CD14-positive monocyte (primary cell): ENCODE data around the gene FMO5. TPM values are rescaled to one million over a fixed set of nuclear protein-coding genes. Genes with fewer than 3 reads are reported as not detected.

Source experiments
- DNase-seq, 3 donors: peaks; one replicate each; pipeline ENCODE4 v3.0.0-alpha.2; 2011 to 2022
- H2AFZ ChIP-seq: 2 replicates; pipeline ENCODE4 v1.6.0; 2012; ENCODE audit warnings: mild to moderate bottlenecking, low read depth, low read length, inconsistent platforms; ENCODE audit not compliant: insufficient read depth, poor library complexity, severe bottlenecking
- H3K27ac ChIP-seq, 2 donors: 1 replicate in 1 of 2; 2 replicates in 1 of 2; pipeline ENCODE4 v1.5.1; 2012 to 2013; ENCODE audit warnings: low read length in 2 of 2, control low read depth in 1 of 2, inconsistent platforms in 1 of 2, low read depth in 1 of 2, mild to moderate bottlenecking in 1 of 2
- H3K27me3 ChIP-seq, 2 donors: one replicate each; pipeline versions ENCODE4 v1.6.0 to v1.6.1; 2011 to 2013; ENCODE audit warnings: low read length in 2 of 2; ENCODE audit not compliant: control insufficient read depth in 2 of 2, insufficient read depth in 2 of 2
- H3K36me3 ChIP-seq, 2 donors: replicated peaks in 1 of 2; 1 replicate in 1 of 2; 2 replicates in 1 of 2; pipeline versions ENCODE4 v1.5.1 to v1.6.1; 2012 to 2013; ENCODE audit warnings: low read length in 2 of 2, control low read depth in 1 of 2, inconsistent platforms in 1 of 2, mild to moderate bottlenecking in 1 of 2; ENCODE audit not compliant: insufficient read depth in 2 of 2, control insufficient read depth in 1 of 2
- H3K4me1 ChIP-seq, 2 donors: 1 replicate in 1 of 2; 2 replicates in 1 of 2; pipeline versions ENCODE4 v1.5.1 to v1.6.1; 2012 to 2013; ENCODE audit warnings: low read length in 2 of 2, control low read depth in 1 of 2, inconsistent platforms in 1 of 2, mild to moderate bottlenecking in 1 of 2, moderate library complexity in 1 of 2; ENCODE audit not compliant: insufficient read depth in 2 of 2, control insufficient read depth in 1 of 2
- H3K4me2 ChIP-seq: replicated peaks from 2 replicates; pipeline ENCODE3; 2012; ENCODE audit warnings: low read length, moderate library complexity, mild to moderate bottlenecking; ENCODE audit not compliant: poor library complexity, severe bottlenecking; ENCODE audit errors: extremely low read depth
- H3K4me3 ChIP-seq, 3 experiments: fragments of 200-600 bp in 1 of 3; sonication (generic) in 1 of 3; replicated peaks in 1 of 3; 1 replicate in 2 of 3; 2 replicates in 1 of 3; pipeline ENCODE4 v1.5.1; 2011 to 2013; ENCODE audit warnings: low read length in 3 of 3, mild to moderate bottlenecking in 3 of 3, control low read depth in 2 of 3, low read depth in 2 of 3, inconsistent platforms in 1 of 3, moderate library complexity in 1 of 3
- H3K79me2 ChIP-seq: 2 replicates; pipeline ENCODE4 v1.6.0; 2012; ENCODE audit warnings: mild to moderate bottlenecking, control low read depth, inconsistent platforms, low read length, moderate library complexity; ENCODE audit not compliant: insufficient read depth
- H3K9ac ChIP-seq: 2 replicates; pipeline ENCODE4 v1.6.0; 2017; ENCODE audit warnings: low read length, mild to moderate bottlenecking; ENCODE audit not compliant: insufficient read depth, poor library complexity, severe bottlenecking
- H3K9me3 ChIP-seq, 2 donors: replicated peaks in 1 of 2; 1 replicate in 1 of 2; 2 replicates in 1 of 2; pipeline versions ENCODE4 v1.5.1 to v1.6.1; 2012 to 2013; ENCODE audit warnings: low read length in 2 of 2, control low read depth in 1 of 2; ENCODE audit not compliant: control insufficient read depth in 1 of 2, insufficient read depth in 1 of 2
- H4K20me1 ChIP-seq: 2 replicates; pipeline ENCODE4 v1.6.0; 2012; ENCODE audit warnings: mild to moderate bottlenecking, low read length, control low read depth, moderate library complexity; ENCODE audit not compliant: insufficient read depth
- H3K27ac Mint-ChIP-seq, 7 donors: one replicate each; pipeline ENCODE4 v1.8.0; 2020; ENCODE audit warnings: mild to moderate bottlenecking in 7 of 7, mixed read lengths in 7 of 7, moderate library complexity in 6 of 7, inconsistent platforms in 2 of 7
- H3K27me3 Mint-ChIP-seq, 3 donors: one replicate each; pipeline ENCODE4 v1.8.0; 2021 to 2022; ENCODE audit warnings: low read depth in 3 of 3, mild to moderate bottlenecking in 3 of 3, mixed read lengths in 3 of 3, moderate library complexity in 3 of 3, inconsistent platforms in 1 of 3
- H3K36me3 Mint-ChIP-seq, 2 donors: one replicate each; pipeline ENCODE4 v1.8.0; 2020; ENCODE audit warnings: mixed read lengths in 2 of 2, inconsistent platforms in 1 of 2, mild to moderate bottlenecking in 1 of 2
- H3K4me1 Mint-ChIP-seq: one replicate; pipeline ENCODE4 v1.8.0; 2020; ENCODE audit warnings: mild to moderate bottlenecking, mixed read lengths
- H3K4me3 Mint-ChIP-seq, 2 donors: one replicate each; pipeline ENCODE4 v1.8.0; 2020; ENCODE audit warnings: mild to moderate bottlenecking in 2 of 2, mixed read lengths in 2 of 2, moderate library complexity in 1 of 2
- H3K9me3 Mint-ChIP-seq, 7 donors: one replicate each; pipeline ENCODE4 v1.8.0; 2020 to 2022; ENCODE audit warnings: mixed read lengths in 7 of 7, mild to moderate bottlenecking in 6 of 7, moderate library complexity in 6 of 7, inconsistent platforms in 2 of 7
- WGBS: methylation state at CpG from one replicate; pipeline ENCODE4 v1.1.5; 2013; ENCODE audit warnings: missing lambda C conversion rate; ENCODE audit not compliant: insufficient coverage; 5-methylcytosine and 5-hydroxymethylcytosine counted together
- intact Hi-C, 2 donors: fragments of 100-400 bp; cut with micrococcal nuclease; formaldehyde crosslinking; loops; one replicate each; pipeline versions ENCODE4 v1.15.0 to v1.15.1; 2023
- polyA plus RNA-seq, 3 donors: library from polyadenylated mRNA; depleted of rRNA in 1 of 3; unstranded in 2 of 3; stranded (reverse) in 1 of 3; fragments of 300-500 nt in 2 of 3; fragments of >200 nt in 1 of 3; fragmentation: Illumina TruSeq in 2 of 3; gene quantifications; 1 replicate in 2 of 3; 2 replicates in 1 of 3; pipeline ENCODE4 v1.2.3, GENCODE V29; 2012 to 2021
- TF ChIP-seq, protein P1 (sequence below): fragments of 200-600 bp; IDR thresholded peaks from one replicate; pipeline ENCODE4 v1.8.0; 2022; ENCODE audit warnings: antibody characterized with exemption, mild to moderate bottlenecking

The FMO5 gene
- polyA plus RNA-seq, 3 donors = 16.8 to 20.0 (median 18.0) TPM

DNA sequence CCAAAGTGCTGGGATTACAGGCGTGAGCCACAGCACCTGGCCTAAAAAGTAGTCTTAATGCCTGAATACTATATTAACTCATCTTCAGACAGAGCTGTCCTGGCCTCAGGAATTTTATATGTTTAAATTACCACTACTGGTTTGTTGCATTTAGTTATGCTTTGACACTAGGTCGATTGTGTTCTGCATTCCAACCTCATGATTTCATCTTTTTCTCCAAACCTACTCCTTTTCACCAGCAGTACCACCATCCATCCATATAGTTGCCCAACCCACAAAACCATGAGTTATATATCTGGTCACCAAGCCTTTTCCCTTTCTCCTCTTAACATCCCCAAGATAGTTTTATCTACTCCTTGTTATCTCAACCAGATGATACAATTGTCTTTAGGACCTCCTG is 22.6 kb downstream of the FMO5 start:
- Histone ChIP-seq H3K4me2 (no peak overlapping the region), H4K20me1 (no peaks in the 10 kb centered on the region), H3K36me3 (peaks cover 4 to 7% of the 10 kb centered on the region in 2 donors), H3K4me3 (no peak overlapping the region), H3K27ac (no peak overlapping the region), H3K79me2 (no peaks in the 10 kb centered on the region), H3K27me3 (no peaks in the 10 kb centered on the region), H3K9ac (no peak overlapping the region), H2AFZ (no peak overlapping the region), H3K9me3 (no peaks in the 10 kb centered on the region), H3K4me1 (peaks cover 13 to 18% of the 10 kb centered on the region in 2 donors)
- no peak for DNase-seq
- intact Hi-C loops = no loop called here
- Mint-ChIP-seq H3K4me3 (no peak overlapping the region), H3K36me3 (peaks cover 22 to 26% of the 10 kb centered on the region in 2 donors), H3K27me3 (peaks cover 0 to 2% (median 0%) of the 10 kb centered on the region in 3 donors), H3K27ac (no peak overlapping the region), H3K9me3 (peaks cover 0 to 3% (median 2%) of the 10 kb centered on the region in 7 donors), H3K4me1 (peaks cover 17% of the 10 kb centered on the region)
- WGBS = no CpG with 5 or more reads among the region's 2 CpGs
- TF ChIP-seq, protein P1, sequence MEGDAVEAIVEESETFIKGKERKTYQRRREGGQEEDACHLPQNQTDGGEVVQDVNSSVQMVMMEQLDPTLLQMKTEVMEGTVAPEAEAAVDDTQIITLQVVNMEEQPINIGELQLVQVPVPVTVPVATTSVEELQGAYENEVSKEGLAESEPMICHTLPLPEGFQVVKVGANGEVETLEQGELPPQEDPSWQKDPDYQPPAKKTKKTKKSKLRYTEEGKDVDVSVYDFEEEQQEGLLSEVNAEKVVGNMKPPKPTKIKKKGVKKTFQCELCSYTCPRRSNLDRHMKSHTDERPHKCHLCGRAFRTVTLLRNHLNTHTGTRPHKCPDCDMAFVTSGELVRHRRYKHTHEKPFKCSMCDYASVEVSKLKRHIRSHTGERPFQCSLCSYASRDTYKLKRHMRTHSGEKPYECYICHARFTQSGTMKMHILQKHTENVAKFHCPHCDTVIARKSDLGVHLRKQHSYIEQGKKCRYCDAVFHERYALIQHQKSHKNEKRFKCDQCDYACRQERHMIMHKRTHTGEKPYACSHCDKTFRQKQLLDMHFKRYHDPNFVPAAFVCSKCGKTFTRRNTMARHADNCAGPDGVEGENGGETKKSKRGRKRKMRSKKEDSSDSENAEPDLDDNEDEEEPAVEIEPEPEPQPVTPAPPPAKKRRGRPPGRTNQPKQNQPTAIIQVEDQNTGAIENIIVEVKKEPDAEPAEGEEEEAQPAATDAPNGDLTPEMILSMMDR = no peak

- no peak overlapping the region for H3K27ac Mint-ChIP-seq
- peaks cover 0 to 2% of the 10 kb centered on the region in 2 donors for H3K36me3 ChIP-seq
- H3K27me3 ChIP-seq = no peaks in the 10 kb centered on the region
- H3K4me1 Mint-ChIP-seq = peaks cover 17% of the 10 kb centered on the region
- H3K79me2 ChIP-seq = no peaks in the 10 kb centered on the region
- no peak overlapping the region for H3K27ac ChIP-seq
- no peaks in the 10 kb centered on the region for H3K9me3 ChIP-seq
- peaks cover 13 to 18% of the 10 kb centered on the region in 2 donors for H3K4me1 ChIP-seq
- H2AFZ ChIP-seq = no peak overlapping the region
- peaks cover 0 to 2% (median 0%) of the 10 kb centered on the region in 3 donors for H3K27me3 Mint-ChIP-seq
- DNase-seq = no peak
- intact Hi-C loops = no loop called here
- H4K20me1 ChIP-seq = no peaks in the 10 kb centered on the region
- TF ChIP-seq, protein P1 = no peak
- H3K4me3 Mint-ChIP-seq = no peak overlapping the region
- H3K9me3 Mint-ChIP-seq = peaks cover 0 to 5% (median 4%) of the 10 kb centered on the region in 7 donors
- H3K36me3 Mint-ChIP-seq = peaks cover 20 to 21% of the 10 kb centered on the region in 2 donors
- H3K9ac ChIP-seq = no peak overlapping the region
- no peak overlapping the region for H3K4me2 ChIP-seq
- WGBS = no CpG with 5 or more reads among the region's 1 CpG
- H3K4me3 ChIP-seq = no peak overlapping the region
Measured at GRCh38 chr1:147201786-147202185, 23.4 kb downstream of the FMO5 start.
